ENCODE results near the gene APOL4.
"Not testable (repeated sequence)": the region's sequence is repeated elsewhere in the genome, so short reads cannot be mapped to it uniquely, and the experiment has no call there.

Gene APOL4

GRCh38 chr22:36231051-36231450 is 29.4 kb upstream of the APOL4 start:
- DNase-seq (ENCODE audit: low read depth in 3 of 3) = not testable (repeated sequence)

- not testable (repeated sequence) for DNase-seq (ENCODE audit: low read depth in 3 of 3)
Observed at GRCh38 chr22:36229649-36230048, 28.0 kb upstream of the APOL4 start.

- DNase-seq (ENCODE audit: low read depth in 3 of 3) = no peak
Observed at GRCh38 chr22:36228944-36229343, 27.3 kb upstream of the APOL4 start.

- DNase-seq (ENCODE audit: low read depth in 3 of 3) = not testable (repeated sequence)
Observed at GRCh38 chr22:36228369-36228768, 26.8 kb upstream of the APOL4 start.

- no peak for DNase-seq (ENCODE audit: low read depth in 3 of 3)
Observed at GRCh38 chr22:36227806-36228205, 26.2 kb upstream of the APOL4 start.

- DNase-seq (ENCODE audit: low read depth in 3 of 3) = no peak
Observed at GRCh38 chr22:36227396-36227795, 25.8 kb upstream of the APOL4 start.

DNA sequence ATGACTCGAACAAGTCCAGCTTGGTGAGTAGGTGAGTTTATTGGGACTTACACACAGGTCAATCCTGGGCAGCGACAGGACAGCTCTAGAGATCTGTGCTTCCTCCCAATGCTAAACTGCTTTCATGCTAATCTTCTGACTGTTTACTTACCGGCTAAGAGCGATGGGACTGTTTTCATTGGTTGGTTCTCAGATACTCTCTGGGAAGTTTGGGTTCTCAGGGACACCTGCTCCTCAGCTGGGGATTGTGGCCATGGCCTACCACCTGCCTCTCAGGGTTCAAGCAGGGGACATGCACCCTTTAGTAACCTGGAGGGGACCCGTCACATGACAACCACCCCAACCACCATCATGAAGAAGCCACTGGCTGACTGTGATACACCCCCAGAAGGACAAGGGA is 24.6 kb upstream of the APOL4 start:
- DNase-seq (ENCODE audit: low read depth in 3 of 3) = no peak

DNA sequence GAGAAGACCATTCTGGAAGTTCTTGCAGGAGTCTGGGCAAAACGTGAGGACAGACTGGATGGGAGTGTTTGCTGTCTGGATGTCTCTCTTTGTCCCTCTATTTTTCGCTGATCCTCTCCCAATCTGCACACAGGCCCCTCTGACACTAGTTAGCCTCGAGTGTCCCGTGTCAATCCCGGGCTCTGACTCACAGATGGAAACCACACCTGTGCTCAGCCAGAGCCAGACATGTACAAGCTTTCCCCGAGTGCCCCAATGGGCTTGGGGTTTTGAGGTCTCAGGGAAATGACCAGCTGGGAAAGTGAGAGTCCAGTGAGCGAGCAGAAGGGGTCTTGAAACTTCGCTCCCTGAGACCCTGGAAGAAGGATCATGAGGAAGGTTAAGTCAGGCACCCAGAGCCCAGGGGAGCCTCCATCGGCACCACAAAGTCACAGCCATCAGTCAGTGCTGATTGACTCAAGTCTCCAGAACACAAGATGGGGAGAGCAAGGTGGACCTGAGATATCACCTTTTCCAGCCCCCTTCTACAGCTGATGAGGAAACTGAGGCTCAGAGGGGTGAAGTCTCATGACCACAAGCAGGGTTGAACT is 23.8 kb upstream of the APOL4 start:
- DNase-seq (ENCODE audit: low read depth in 3 of 3) = no peak

DNA sequence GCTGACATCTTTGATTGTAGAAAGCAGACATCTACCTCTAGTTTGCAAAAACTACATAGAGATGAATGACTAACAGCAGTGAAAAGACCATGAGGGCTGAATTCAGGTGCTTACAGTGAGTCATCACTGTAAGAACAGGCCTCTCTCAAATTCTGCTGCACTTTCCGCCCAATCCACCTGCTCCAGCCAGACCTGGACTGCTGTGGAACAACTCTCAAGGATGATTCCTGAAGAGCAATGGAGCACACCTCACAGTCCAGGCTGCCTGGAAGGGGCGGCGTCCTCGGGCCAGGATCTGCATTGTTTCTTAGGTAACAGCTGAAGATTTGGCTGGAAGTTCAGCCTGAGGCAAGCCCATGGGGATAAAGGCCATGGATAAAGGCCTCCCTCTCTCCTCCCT is 22.6 kb upstream of the APOL4 start:
- no peak for DNase-seq (ENCODE audit: low read depth in 3 of 3)

DNA sequence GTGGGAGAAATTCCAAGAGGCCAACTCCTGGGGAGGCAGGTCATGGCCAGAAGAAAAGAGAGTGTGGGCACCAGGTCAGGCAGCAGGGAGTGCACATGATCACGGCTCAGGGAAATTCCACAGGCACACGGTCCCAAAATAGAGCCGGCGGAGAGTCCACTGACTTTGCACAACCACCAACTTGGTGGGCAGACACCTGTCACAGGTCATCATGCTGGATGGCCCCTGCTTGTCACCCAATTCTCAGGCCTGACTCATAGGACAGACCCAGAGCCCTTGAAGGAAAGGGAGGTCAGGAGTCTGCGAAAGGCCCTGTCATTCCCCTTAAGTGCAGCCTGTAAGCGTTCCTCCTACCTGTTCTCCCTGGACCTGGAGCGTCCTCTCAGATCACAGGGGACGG is 21.9 kb upstream of the APOL4 start:
- DNase-seq (ENCODE audit: low read depth in 3 of 3) = no peak

- no peak for DNase-seq (ENCODE audit: low read depth in 3 of 3)
Observed at GRCh38 chr22:36222887-36223450, 21.4 kb upstream of the APOL4 start.

DNA sequence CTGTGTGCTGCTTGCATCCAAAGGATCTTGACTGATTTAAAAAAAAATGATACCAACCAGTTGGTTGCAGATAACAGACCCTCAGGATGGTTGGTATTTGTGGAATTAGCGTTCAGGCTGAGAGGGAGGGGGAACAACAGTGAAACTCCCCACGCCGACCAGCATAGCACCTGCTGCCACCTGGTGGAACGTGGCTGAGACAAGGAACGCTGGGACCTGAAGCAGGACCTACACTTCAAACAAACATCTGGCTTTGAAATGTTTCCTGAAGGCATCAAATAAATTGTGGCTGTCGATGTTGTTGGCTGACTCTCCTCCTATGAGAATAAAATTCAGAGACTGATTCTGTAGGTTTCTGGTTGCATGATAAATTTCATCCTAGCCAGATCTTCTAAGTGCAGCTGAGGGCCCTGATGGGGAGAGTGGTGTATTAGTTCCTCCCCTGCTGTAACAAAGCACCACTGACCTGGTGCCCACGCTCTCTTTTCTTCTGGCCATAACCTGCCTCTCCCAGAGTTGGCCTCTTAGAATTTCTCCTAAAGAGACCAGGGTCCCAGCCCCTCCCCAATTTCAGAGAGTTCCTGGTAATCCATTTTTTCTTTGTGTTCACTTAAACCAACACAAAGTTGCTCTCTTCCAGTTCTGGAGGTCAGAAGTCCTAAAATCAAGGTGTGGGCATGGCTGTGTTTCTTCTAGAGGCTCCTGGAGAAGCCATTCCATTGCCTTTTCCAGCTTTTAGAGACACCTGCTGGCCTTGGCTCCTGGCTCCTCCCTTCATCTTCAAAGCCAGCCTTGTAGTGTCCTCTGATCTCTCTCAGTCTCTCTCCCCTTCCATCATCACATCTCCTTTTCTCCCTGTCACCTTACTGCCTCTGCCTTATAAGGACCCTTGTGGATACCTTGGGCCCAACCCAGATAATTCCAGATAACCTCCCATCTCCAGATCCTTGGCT is 20.5 kb upstream of the APOL4 start:
- DNase-seq (ENCODE audit: low read depth in 3 of 3) = no peak

GRCh38 chr22:36220451-36220921 is 18.9 kb upstream of the APOL4 start:
- DNase-seq (ENCODE audit: low read depth in 3 of 3) = no peak

DNA sequence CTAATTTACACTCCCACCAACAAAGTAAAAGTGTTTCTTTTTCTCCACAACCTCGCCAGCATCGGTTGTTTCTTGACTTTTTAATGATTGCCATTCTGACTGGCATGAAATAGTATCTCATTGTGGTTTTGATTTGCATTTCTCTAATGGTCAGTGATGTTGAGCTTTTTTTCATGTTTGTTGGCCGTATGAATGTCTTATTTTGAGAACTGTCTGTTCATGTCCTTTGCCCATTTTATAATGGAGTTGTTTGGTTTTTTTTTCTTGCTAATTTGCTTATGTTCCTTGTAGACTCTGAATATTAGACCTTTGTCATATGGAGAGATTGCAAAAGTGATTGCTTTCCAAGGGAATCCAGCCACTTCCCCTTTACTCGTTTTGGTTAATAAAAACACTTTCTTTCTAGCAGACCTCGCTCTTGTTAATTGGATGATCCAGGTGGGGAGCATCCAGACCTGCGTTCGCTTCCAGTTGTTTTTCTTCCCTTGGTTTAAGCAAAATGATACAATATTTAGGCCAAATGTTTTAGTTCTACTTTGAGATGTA is 17.1 kb upstream of the APOL4 start:
- DNase-seq (ENCODE audit: low read depth in 3 of 3) = no peak

GRCh38 chr22:36215981-36216380 is 14.4 kb upstream of the APOL4 start:
- DNase-seq (ENCODE audit: low read depth in 3 of 3) = no peak

- DNase-seq (ENCODE audit: low read depth in 3 of 3) = no peak
Observed at GRCh38 chr22:36213586-36213985, 12.0 kb upstream of the APOL4 start.

DNA sequence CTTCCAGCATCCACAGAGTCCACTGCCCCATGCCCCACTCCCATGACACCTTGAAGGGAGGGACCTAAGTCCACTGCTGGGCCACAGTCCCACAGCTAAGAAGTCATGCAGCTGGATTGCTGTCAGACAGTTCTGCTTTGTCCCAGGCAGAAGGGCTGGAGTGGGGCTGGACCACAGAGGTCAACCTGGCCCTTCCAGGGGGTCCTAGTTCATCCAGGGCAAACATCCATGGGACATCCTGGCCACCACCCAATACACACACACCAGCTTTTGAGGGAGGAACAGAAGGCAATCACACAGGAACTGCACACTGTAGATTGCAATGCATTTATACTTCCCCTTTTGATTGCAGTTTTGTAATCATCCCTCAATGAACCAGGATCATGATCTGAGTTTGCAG is 11.3 kb upstream of the APOL4 start:
- DNase-seq (ENCODE audit: low read depth in 3 of 3) = no peak

DNA sequence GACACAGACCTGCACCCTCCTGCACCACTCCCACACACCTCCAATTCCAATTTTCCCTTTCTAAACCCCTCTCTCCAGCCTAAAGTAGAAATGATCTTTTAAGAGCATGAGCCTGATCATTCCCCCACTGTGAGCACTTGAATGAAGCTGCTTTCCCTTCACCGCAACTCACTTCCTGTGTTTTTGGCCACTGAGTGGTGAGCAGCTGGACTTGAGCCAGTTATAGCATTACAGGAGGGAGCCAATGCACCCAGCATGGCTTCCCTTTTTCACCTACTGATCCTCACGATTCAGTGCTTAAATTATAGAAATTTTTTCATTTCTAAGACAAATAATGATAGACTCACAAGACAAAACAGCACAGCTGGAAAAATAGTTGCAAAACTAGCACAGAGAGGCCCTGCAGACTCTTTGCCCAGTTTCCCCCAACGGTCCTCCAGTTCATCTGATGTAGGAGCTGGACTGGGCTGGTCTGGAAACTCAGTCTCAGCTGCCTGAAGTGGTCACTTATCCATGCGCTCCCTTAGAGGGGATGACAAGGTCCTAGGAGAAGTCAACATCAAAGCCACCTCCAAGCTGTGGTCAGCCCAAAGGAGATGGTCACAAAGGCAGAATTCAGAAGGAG is 9.7 kb upstream of the APOL4 start:
- no peak for DNase-seq (ENCODE audit: low read depth in 3 of 3)

GRCh38 chr22:36210224-36210623 is 8.6 kb upstream of the APOL4 start:
- DNase-seq (ENCODE audit: low read depth in 3 of 3) = no peak

- DNase-seq (ENCODE audit: low read depth in 3 of 3) = not testable (repeated sequence)
Observed at GRCh38 chr22:36209488-36209908, 7.9 kb upstream of the APOL4 start.

DNA sequence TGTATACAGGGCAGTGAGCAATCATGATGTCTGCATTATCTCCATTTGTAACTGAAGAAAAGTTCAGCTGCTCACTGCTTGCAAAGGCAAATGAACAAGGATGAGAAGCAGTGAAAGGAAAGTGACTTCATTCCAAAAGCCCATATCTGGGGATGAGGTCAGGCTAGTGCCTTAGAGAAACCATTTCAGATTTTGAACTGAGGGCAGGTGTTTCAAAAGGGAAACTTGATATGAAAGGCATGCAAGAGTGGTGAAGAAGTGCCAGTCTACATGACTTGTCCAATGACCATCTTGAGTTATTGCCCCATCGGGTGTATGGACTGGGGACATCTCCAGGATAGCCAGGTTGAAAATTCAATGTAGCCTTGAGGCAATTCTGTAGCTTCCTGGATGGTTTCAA is 7.3 kb upstream of the APOL4 start:
- DNase-seq (ENCODE audit: low read depth in 3 of 3) = no peak

DNA sequence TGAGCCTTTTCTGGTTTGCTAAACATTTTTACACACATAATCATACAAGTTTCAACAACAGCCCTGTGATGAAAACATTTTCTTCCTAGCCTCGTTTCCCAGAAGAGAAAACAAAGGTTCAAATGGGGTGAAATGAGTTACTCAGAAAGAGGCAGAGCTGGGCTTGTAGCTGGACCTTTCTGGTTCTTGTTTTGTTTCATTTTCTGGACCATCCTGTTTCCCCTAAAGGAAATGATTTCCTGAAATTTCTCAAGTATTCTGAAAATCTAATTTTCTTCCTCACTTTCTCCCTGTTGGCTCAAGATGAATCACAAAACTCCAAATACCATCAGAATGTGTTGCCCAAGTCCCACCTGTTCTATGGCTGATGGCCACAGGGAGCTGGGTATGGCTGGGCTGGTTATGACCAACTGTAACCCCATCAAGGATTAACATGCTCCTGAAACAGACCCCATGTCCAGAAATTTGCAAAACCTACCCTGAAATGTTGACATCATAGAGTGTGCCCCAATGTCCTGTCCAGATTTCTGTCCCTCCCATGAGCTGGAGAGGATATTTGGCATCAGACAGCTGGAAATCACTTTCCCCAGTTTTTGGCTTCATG is 6.7 kb upstream of the APOL4 start:
- DNase-seq (ENCODE audit: low read depth in 3 of 3) = no peak

Measured in stimulated activated CD4-positive, alpha-beta T cell treated with anti-CD3 and anti-CD28 coated beads, TNF-alpha, amount 100 ng/mL, for 4 hours (primary cell).